Adrenal gland (tissue), 5 donors: ENCODE measurements around the gene MAGEL2.

Experiments used
- POLR2A ChIP-seq, 2 donors: fragments of 450-650 bp; IDR thresholded peaks; one replicate each; pipeline ENCODE4 v1.6.1; 2017; ENCODE audit warnings: antibody characterized with exemption in 2 of 2, mild to moderate bottlenecking in 2 of 2, moderate library complexity in 1 of 2
- TF ChIP-seq, protein P1 (sequence below), 6 experiments: fragments of 450-650 bp in 4 of 6; fragments of 200-600 bp in 2 of 6; sonication (generic) in 1 of 6; IDR thresholded peaks; 1 replicate in 5 of 6; 2 replicates in 1 of 6; pipeline versions ENCODE4 v1.5.1 to v1.8.0; 2016 to 2021; ENCODE audit warnings: antibody characterized with exemption in 6 of 6, mild to moderate bottlenecking in 2 of 6, moderate library complexity in 1 of 6
- donor health status: DM: no; HTN: no; CAD: no.

DNA sequence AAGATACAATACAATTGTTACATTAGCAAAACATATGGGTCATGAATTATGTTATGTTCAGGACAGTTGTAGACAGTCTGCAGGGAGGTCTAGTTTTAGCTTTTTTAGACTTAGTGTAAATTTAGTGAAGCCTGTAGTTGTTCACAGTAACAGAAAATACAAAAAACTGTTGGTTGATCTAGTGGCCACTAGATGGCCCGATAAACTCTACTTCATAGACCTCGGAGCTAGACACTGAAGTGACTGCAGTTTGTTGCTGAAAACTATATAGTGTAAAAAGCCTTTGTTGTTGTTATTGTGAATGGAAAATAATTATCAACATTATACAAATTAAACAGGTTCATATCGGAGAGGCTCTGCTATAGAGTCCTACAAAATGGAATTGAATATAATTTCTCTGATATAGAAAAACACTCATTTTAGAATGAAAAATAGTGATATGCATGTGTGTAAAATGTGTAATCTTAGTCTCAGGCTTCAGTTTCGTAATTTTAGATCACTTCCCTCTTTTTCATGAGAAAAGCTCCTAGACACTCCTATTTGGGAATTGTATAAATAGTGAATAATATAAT, 18.3 kb downstream of the MAGEL2 start:
- TF ChIP-seq, protein P1, sequence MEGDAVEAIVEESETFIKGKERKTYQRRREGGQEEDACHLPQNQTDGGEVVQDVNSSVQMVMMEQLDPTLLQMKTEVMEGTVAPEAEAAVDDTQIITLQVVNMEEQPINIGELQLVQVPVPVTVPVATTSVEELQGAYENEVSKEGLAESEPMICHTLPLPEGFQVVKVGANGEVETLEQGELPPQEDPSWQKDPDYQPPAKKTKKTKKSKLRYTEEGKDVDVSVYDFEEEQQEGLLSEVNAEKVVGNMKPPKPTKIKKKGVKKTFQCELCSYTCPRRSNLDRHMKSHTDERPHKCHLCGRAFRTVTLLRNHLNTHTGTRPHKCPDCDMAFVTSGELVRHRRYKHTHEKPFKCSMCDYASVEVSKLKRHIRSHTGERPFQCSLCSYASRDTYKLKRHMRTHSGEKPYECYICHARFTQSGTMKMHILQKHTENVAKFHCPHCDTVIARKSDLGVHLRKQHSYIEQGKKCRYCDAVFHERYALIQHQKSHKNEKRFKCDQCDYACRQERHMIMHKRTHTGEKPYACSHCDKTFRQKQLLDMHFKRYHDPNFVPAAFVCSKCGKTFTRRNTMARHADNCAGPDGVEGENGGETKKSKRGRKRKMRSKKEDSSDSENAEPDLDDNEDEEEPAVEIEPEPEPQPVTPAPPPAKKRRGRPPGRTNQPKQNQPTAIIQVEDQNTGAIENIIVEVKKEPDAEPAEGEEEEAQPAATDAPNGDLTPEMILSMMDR (IDR thresholded peaks at IDR 0.05): peak in 4 of 6 experiments; percentile 13 to 43 (median 29)
- no peak for TF ChIP-seq POLR2A (IDR thresholded peaks at IDR 0.05)
